Fibroblast of skin of right biceps (primary cell): Measurements from ENCODE around the gene LCT.
"Not testable (repeated sequence)": the region's sequence is repeated elsewhere in the genome, so short reads cannot be mapped to it uniquely, and the experiment has no call there.

ENCODE experiments used
- DNase-seq: peaks from one replicate; pipeline ENCODE4 v3.0.0-alpha.2; 2013

LCT gene

DNA sequence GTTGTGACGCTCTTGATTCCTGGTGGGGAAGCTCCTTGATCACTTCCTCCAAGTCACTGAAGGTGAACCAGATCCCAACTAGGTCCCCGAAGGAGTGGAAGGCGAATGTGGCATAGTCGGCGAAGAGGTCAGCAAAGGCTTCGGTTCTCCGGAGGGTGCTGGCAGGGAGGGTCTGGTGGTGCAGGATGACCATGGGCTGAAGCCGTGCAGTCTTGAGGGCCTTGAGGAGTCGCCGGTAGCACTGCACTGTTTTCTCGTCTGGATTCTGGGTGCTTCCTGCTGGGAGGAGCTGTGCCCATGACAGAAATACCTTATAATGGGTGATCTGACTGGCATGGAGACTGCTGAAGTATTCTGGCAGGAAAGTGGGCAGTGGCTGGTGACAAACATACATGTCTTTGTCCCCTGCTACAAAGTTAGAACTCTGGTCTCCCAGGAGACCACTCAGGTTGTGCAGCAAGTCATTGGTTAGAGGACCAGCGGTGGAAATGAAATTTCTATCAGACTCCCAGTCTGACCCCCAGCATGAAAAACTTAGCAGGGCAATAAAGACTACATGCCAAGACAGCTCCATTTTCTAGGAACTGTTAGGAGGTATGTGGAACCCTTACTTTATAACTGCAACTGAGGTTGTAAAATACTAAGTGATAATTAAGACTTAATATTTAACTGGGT is at the start of gene LCT:
LCT (minus strand) TSS at position 589 of the 675 bp plus-strand sequence; CDS start at position 574, 15 bp downstream.
- DNase-seq = no peak

DNA sequence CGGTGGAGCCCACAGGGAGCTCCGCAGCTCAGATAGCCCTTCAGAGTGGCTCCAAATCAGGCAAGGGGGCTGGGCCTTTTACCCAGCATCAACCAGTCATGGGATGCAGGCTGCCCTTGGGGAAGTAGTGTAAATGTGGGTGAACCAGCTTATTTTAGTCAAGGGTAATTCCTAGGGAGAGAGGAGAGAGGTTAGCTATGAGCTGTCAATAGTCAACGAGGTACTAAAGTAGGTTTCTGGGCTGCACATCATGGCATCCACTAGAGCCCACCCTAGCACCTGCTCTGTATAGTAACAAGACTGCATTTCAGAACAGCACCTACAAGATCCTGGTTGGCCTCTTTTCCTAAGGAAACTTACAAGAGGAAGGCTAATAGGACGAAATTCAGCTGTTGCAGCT is 48.7 kb upstream of the LCT start:
- DNase-seq = no peak

DNA sequence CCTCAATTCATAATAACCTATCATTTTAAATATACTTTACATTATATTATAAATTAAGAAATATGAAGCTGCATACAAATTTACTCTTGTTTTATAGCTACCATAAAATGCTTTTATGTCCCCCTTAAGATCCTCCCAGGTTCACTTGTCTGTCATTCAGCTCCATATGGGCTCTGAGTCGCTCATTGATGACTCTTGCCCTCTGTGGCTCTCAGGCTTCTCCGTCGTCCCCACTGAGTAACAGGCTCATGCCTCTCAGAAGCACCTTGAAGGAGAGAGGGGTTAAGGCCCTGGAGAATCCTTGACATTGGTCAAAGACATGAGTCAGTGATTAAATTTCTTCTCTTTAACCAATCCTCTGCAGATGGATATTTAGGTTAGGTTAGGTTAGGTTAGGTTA is 45.4 kb upstream of the LCT start:
- no peak for DNase-seq

DNA sequence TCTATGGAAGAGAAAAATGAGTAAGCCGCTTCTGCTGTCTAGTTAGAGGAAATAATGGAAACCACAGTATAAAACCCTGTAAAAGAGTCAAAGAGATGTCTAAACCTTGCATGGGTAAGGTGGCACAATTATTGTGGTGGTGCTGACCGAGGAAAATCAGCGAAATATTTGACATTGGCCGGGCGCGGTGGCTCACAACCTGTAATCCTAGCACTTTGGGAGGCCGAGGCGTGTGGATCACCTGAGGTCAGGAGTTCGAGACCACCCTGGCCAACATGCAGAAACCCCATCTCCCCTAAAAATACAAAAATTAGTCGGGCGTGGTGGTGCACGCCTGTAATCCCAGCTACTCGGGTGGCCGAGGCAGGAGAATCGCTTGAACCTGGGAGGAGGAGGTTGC is 39.8 kb upstream of the LCT start:
- DNase-seq = not testable (repeated sequence)

DNA sequence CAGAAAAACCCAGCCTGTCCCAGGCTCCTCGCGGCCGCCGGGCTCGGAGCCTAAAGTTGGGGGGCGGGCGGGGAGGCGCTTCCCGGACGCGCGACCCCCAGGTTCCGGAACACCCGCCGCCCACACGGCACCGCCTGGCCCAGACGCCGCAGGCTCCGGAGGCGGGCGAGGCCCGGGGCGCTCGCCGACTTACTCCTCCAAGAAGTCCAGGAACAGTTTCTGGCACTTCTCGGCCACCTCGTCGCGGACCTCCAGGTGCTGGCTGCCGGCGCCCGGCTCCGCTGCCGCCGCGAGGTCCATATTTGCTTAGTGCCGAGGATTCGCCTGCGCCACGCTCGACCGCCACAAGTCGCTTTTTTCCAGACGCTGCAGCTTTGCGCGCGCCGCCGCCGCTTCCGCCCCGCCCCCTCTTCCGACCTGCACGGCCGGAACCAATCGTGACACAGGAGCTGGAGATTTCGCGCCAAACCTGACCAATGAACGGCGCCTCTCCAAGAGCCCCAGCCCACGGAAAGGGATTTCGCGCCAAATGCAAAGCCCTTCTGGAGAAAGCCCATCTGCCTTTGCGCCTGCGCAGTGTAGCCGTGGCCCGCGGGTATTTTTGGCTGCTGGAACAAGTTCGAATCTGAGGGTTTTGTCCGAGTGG is 39.2 kb upstream of the LCT start, which contains the start of gene MCM6:
MCM6 (minus strand) TSS at position 378 of the 646 bp plus-strand sequence; CDS start at position 300, 78 bp downstream.
- DNase-seq = peak; percentile 99

DNA sequence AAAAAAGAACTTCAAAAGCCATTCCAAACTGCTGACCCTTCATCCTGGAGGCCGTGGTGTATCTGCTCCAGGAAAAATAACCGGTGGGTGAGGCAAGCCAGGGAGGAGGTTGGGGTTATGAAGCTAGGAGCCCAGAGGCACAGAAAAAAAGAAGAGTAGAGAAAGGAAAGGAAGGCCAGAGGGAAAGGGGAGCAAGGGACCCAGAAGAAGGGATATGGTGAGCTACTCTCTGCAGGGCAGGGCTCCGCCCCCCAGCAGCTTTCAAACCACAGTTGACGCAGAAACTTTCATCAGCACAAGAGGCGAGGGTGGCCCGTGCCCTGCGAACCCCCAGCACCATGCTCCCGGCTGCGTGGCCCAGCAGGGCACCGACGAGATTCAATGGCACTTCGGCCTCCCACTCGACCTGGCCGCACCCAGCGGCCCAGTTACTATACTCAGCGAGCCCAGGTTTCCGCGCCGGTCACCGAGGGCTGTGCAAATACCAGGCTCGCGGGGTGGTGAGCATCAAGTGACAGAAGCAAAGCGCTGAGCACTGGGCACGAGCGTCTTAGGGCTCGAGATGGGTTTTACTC is 38.6 kb upstream of the LCT start:
- DNase-seq = peak; percentile 71

DNA sequence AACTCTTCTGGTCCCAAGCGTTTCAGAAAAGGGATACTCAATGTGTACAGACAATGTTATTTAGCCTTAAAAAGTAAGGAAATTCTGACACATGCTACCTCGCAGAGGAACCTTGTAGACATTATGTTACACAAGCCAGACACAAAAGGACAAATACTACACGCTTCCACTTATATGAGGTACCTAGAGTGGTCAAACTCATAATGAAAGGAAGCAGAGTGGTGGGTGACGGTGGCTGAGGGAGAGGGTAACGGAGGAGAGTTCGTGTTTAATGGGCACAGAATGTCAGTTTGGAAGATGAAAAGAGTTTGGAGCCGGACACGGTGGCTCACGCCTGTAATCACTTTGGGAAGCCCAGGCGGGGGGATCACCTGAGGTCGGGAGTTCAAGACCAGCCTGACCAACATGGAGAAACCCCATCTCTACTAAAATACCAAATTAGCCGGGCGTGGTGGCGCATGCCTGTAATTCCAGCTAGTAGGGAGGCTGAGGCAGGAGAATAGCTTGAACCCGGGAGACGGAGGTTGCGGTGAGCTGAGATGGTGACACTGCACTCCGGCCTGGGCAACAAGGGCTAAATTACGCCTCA is 37.9 kb upstream of the LCT start:
- no peak for DNase-seq

DNA sequence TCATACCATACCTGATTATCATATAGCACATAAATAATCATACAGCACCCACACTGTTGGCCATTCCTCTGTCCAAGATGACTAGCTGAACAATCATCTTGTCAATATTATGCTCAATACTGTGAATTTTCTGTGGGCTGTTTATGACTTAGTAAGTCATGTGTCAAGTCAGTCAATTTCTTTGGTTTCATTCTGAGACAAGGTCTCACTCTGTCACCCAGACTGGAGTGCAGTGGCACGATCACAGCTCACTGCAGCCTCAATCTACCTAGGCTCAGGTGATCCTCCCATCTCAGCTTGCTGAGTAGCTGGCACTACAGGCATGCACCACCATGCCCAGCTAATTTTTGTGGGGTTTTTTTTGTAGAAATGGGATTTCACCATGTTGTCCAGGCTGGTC is 33.6 kb upstream of the LCT start:
- DNase-seq = no peak

DNA sequence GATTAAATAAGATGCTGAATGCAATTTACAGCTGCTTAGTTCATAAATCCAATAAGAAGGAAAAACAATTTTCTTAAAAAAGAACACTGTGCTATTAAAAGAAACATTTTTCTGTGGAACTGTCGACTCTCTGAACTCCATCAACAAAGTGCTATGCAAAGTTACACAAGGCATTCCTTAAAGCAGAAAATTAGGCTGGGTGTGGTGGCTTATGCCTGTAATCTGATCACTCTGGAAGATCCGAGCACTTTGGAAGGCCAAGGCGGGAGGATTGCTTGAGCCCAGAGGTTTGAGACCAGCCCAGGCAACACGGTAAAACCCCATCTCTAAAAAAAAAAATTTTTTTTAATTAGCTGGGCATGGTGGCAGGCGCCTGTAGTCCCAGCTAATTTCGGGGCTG is 26.2 kb upstream of the LCT start:
- no peak for DNase-seq

DNA sequence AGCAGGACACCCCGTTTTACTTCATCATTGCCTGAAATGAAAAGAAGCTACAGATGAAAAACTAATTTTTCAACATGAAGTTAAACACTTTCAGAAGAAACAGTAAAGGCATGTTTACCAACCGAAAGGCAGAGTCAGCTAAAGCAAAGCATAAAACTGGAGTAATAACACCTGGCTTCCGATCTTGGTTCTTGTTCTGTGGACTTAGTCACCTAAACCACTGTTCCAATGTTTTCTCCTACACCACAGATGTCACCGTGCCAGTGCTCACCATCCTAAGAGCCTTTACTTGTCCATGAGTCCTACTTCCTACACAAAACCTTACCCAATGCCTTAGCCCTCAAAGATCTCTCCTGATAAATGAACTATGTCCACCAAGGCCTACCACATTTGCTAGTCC is 25.7 kb upstream of the LCT start:
- no peak for DNase-seq

DNA sequence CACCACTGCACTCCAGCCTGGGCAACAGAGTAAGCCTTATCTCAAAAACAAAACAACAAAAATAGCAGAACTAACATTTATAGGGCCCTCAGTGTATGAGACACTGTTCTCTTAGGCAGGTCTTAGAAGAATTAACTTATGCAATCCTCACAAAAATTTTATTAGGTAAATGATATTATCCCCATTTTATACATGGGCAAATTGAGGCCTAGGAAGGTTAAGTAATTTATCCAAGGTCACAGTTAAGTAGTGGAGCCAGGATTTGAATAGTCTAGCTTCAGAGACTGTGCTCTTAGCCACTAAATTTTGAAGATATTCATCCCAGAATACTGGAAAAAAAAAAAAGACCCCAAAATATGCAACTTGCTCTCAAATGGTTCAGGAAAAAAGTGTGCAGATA is 16.4 kb upstream of the LCT start:
- DNase-seq = no peak

DNA sequence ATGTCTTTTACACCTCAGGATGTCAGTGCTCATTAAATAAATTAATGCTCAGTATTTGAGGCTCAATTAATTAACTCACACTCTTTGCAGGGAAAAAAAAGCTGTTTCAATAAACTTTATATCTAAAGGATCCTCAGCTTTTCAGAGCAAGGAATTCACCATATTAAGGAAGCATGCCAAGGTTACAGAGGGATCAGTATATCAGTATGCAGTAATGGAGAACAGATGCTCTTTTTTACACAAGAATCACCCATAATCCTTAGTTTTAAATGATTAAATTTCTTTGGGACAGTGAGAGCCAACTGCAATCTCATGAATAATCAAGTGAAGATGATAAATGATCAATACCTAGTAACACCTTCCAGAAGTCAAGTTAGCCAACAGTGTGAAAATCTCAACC is 14.9 kb upstream of the LCT start:
- DNase-seq = no peak

DNA sequence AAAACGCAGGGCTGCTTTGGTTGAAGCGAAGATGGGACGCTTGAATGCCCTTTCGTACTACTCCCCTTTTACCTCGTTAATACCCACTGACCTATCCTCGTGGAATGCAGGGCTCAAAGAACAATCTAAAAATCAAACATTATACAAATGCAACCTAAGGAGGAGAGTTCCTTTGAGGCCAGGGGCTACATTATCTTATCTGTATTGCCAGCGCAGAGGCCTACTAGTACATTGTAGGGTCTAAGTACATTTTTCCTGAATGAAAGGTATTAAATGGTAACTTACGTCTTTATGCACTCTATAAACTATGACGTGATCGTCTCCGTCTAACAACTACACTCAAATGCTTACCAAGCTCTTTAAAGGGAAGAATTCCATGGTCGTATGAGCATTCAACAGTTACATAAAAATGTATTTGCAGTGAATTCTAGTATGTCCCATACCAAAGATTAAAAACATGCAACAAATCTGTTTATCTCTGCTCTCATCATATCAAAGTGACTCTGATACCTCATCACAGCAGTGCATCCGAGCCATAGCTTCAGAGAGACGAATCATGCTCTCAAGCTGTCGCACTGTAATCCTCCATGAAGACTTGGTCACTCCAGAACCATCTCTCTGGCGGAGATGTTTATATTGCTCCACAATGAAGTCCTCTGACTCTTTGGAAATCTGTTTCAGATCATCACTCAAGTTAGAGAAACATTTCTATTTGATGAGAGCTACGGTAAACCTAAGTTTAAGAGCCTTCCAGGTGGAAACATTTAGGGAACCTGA is 14.1 kb upstream of the LCT start:
- no peak for DNase-seq

DNA sequence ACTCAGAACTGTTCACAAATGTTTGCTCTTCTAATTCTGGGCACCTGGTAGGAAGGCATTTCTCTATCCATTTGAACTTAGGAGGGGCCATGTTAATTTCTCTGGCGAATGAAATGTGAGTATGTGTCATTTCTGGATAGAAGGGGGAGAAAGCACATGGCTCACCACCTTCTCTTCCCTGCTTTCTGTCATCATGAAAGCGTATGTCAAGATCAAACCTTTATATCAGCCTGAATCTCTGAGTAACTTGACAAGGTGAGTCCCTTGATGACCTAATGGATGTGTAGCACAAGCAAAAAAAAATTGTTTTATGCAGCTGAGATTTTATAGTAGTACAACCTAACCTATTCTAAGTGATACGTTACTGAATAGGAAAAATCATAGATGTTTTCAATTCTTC is 12.1 kb upstream of the LCT start:
- DNase-seq = no peak

DNA sequence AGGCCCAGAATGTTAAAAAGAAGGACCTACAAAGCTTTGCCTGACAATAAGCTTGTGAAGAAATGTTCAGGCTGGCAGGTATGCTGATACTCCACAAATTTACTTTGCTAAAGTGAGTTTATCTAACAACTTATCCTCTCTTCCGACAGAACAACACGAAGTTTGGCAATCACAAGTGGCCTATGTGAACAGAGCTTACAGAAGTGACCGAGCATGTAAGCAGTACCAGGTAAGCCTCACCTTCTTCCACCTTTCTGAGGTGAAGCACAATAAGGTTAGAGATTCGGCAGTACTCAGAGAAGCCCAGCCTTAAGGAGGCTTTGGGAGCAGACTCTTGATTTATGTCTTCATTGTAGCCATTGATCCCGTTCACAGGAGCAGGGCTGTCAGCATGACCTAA is 9.0 kb upstream of the LCT start:
- DNase-seq = no peak

DNA sequence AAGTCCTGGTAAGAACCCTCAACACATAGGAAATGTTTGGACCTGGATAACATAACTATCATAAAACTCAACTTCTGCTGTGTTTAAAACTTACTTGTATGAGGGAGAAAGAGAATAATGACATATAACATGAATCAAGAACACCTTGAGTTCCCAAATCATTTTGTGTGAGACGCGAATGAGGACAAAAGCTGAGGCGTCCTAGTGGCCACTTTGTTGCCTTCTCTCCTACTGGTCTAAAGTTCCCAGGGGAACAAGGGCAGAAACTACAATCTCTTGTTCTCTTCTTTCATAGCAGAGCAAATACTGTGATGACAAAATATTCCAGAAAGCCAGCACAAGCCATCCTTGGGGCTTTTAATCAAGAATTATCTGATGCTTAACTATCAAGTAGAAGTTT is 8.3 kb upstream of the LCT start:
- no peak for DNase-seq

DNA sequence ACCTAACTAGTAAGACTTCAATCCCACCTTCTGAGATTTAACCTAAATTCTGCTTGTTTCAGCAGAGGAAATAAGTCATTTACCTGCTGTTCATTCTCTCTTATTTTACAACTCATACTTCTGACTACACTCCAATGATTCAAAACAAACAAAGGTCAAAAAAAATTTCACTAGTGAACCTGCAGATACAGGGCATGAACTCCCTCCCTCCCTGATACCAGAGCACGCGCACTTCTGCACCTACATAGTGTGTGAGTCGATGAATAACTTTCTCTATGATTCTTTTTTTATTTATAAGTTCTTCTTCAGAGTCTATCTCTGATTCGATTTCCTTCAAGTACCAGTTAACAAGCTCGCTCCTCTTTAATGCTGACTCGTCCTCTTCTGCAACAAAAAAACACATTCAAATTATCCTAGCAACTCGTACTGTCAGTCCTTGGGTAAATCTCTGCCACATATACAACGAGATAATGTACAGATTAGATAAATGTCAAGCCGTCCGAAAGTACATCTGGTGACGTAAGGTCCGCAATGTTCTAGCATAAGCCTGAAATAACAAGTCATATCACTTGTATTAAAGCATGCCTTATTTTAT is 7.4 kb upstream of the LCT start:
- no peak for DNase-seq

DNA sequence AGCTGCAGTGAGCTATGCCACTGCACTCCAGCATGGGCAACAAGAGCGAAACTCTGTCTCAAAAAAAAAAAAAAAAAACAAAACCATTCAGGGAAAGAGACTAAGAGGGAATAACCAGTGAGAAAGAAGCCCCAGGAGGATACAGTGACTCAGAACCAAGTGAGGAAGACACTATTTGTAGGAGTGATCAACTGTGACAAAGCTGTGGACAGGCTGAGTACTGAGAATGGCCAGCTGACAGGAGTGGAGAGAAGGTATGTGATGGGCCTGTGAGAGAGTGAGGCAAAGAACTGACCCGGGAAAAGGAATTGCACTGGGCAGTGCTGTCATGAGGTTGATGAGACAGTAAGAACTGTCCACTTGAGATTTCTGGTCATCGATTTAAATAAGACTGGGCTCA is 6.7 kb upstream of the LCT start:
- DNase-seq = peak; percentile 30

DNA sequence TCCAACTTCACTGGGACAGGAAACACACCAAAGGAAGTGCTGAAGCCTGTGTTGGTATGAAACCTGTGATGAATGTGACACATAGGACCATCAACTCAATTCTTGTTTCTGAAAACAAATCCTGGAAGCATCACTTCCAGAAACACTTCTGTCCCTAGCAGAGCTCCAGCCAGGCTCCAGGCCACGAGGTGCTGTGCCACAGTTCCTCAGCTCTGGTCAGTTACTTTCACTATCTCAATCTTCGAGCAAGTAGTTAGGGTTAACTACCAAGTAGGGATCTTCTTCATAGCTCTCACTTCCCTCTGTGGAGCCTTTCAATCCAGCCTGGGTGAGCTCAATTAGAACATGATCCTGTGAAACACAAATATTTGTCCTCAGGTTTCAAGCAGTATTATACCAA is 3.6 kb upstream of the LCT start:
- no peak for DNase-seq

DNA sequence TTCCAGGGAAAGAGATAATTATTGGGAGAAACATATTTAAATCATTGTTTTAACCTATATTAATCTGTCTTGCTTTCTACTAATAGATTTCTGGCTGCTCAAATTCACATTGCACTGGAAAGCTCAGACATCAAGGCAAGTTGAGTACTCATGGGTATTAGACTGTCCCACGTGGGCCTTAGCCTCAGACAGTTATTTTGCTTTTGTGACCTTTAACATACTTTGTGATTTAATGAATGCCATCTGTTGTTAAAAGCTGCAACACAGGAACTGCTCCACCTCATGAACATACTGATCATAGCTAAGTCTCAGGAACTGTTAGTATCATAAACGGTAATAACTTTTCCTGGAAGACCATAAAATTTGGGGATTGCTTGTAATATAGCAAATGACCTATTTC is 2.7 kb upstream of the LCT start:
- DNase-seq = peak; percentile 88

DNA sequence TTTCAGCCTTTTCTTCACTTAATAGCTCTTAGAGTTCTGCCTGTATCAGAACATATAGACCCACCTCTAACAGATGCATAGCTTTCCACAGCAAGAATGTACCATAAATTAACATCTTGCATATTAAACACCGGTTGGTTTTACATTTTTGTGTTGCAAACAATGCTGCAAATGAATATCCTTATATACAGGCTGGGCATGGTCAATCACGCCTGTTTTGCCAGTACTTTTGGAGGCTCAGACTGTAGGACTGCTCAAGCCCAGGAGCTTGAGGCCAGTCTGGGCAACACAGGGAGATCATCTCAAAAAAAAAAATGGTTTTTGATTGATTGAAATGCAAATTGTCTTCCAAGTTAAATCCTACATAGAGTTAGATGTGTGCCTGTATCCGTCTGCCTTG is 1.5 kb upstream of the LCT start:
- DNase-seq = no peak

DNA sequence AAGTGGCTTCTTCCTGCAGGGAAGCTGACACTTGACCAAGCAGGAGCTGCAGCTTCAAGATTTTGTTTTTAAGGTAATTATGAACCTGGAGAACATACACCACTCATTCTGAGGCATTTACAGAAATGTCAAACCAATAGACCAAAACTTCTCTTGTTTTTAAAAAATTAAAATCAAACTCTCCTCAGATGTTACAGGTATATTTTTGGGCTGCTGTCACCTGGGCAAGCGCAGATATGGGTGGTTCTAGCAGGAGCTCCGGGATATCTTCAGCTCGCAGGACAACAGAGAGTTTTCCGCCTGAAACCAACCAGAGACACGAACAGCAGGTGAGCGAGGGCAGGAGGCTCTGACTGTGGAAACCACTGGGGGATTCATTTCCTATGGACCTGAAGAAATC is 4.1 kb downstream of the LCT start:
- no peak for DNase-seq
